ENCODE data around the gene MACROD2. TPM values are rescaled to one million over a fixed set of nuclear protein-coding genes. Genes with fewer than 3 reads are reported as not detected.

Gene MACROD2
- total RNA-seq, 1 experiment from 2014 or later = 1.6 TPM

GRCh38 chr20:15253431-15253830, 1258.1 kb downstream of the MACROD2 start:
- H4K5ac ChIP-seq (ENCODE audit: insufficient read length, low read depth, low read length) = no peak overlapping the region
- H4K91ac ChIP-seq (ENCODE audit: insufficient read length, low read depth, low read length) = no peak overlapping the region
- no peaks in the 10 kb centered on the region for H3K27me3 ChIP-seq (ENCODE audit: insufficient read depth, low read length)
- TF ChIP-seq CTCF (conservative IDR thresholded peaks at IDR 0.05) = no peak
- no CpG with 5 or more reads among the region's 5 CpGs for WGBS (ENCODE audit: extremely low coverage, insufficient read length, low lambda C conversion rate)
- Mint-ChIP-seq H3K9me3 (no peaks in the 10 kb centered on the region), H3K4me3 (no peak overlapping the region), H3K27me3 (ENCODE audit: low read depth) (peaks cover 3% of the 10 kb centered on the region; the same call in 1 of the 2 replicates), H3K4me1 (peaks cover 3% of the 10 kb centered on the region in 2 experiments), H3K27ac (no peak overlapping the region), H3K36me3 (ENCODE audit: insufficient read depth in 1 of 3, low read depth in 3 of 3) (no peaks in the 10 kb centered on the region)
- no peak overlapping the region for H2AK5ac ChIP-seq (ENCODE audit: insufficient read length, low read length)
- DNase-seq = no peak
- no peak overlapping the region for H3K14ac ChIP-seq (ENCODE audit: insufficient read depth, low read length)
- H2BK20ac ChIP-seq (ENCODE audit: low read depth, low read length, poor library complexity, severe bottlenecking) = no peak overlapping the region
- no peak overlapping the region for H2BK12ac ChIP-seq (ENCODE audit: insufficient read length, low read depth, low read length)
- H3K4ac ChIP-seq (ENCODE audit: low read depth, low read length) = no peak overlapping the region
- no peak overlapping the region for H3K18ac ChIP-seq (ENCODE audit: insufficient read length, low read depth, low read length)
- no peak overlapping the region for H2BK120ac ChIP-seq (ENCODE audit: low read depth, low read length, poor library complexity, severe bottlenecking)
- no peak overlapping the region for H3K23ac ChIP-seq (ENCODE audit: insufficient read length, low read depth, low read length)
- no peak overlapping the region for H3K4me2 ChIP-seq (ENCODE audit: insufficient read depth, insufficient read length, low read length)
- no peaks in the 10 kb centered on the region for H3K79me1 ChIP-seq (ENCODE audit: insufficient read depth, low read depth, low read length, poor library complexity, severe bottlenecking)
- no peak overlapping the region for H2BK5ac ChIP-seq (ENCODE audit: insufficient read length, low read length)
- H4K20me1 ChIP-seq (ENCODE audit: control insufficient read depth, insufficient read depth, insufficient read length) = no peaks in the 10 kb centered on the region
- no peak overlapping the region for H3K56ac ChIP-seq (ENCODE audit: insufficient read length, low read depth, low read length)
- H3K79me2 ChIP-seq (ENCODE audit: insufficient read depth, low read length) = no peaks in the 10 kb centered on the region
- H3T11ph ChIP-seq (ENCODE audit: low read length) = no peak overlapping the region
- H3K9me3 ChIP-seq (ENCODE audit: control insufficient read depth, low read depth, low read length) = no peaks in the 10 kb centered on the region
- H4K8ac ChIP-seq (replicated peaks; ENCODE audit: insufficient read length, low read depth, low read length) = no peak overlapping the region
- H2AFZ ChIP-seq (ENCODE audit: low read length) = no peak overlapping the region
- no peaks in the 10 kb centered on the region; the same call in 1 of the 2 replicates for H3K4me1 ChIP-seq (ENCODE audit: insufficient read depth, low read length)
- H2BK15ac ChIP-seq (ENCODE audit: low read depth, low read length) = no peak overlapping the region
- no peak overlapping the region for H3K27ac ChIP-seq (ENCODE audit: insufficient read length, low read depth, low read length)
- no peak overlapping the region for H3K9ac ChIP-seq (ENCODE audit: extremely low read depth, insufficient read length, low read length)
- no peaks in the 10 kb centered on the region for H3K23me2 ChIP-seq (ENCODE audit: insufficient read length, low read depth, low read length, poor library complexity, severe bottlenecking)

All from H9 (cell line).